Measurements from ENCODE around the gene B4GALT5.
"Not testable (repeated sequence)": the region's sequence is repeated elsewhere in the genome, so short reads cannot be mapped to it uniquely, and the experiment has no call there.

B4GALT5 gene

GRCh38 chr20:49642816-49643215 is 70.9 kb downstream of the B4GALT5 start:
- Mint-ChIP-seq H3K9me3 (no peaks in the 10 kb centered on the region), H3K4me3 (no peak overlapping the region), H3K27ac (no peak overlapping the region), H3K4me1 (no peaks in the 10 kb centered on the region), H3K27me3 (no peaks in the 10 kb centered on the region)
- ATAC-seq, result no peak
- DNase-seq, result no peak

GRCh38 chr20:49641683-49642656 is 71.7 kb downstream of the B4GALT5 start:
- H3K9me3 Mint-ChIP-seq, result no peaks in the 10 kb centered on the region

GRCh38 chr20:49637046-49637637 is 76.5 kb downstream of the B4GALT5 start:
- Mint-ChIP-seq H3K27ac (no peak overlapping the region), H3K4me1 (no peaks in the 10 kb centered on the region), H3K27me3 (no peaks in the 10 kb centered on the region), H3K9me3 (no peaks in the 10 kb centered on the region), H3K4me3 (no peak overlapping the region)
- ATAC-seq (no peak), DNase-seq (no peak)

More at GRCh38 chr20:49641683-49642656, 71.7 kb downstream of the B4GALT5 start:
- Mint-ChIP-seq H3K27ac (no peak overlapping the region), H3K4me3 (no peak overlapping the region), H3K27me3 (no peaks in the 10 kb centered on the region), H3K4me1 (no peaks in the 10 kb centered on the region)
- ATAC-seq (no peak), DNase-seq (no peak)

GRCh38 chr20:49636447-49636846 is 77.2 kb downstream of the B4GALT5 start:
- ATAC-seq (no peak), DNase-seq (no peak)
- Mint-ChIP-seq H3K27me3 (no peaks in the 10 kb centered on the region), H3K27ac (no peak overlapping the region), H3K9me3 (no peaks in the 10 kb centered on the region), H3K4me3 (no peak overlapping the region), H3K4me1 (peaks cover 3% of the 10 kb centered on the region)

GRCh38 chr20:49635866-49636265 is 77.8 kb downstream of the B4GALT5 start:
- no peak for DNase-seq
- Mint-ChIP-seq H3K4me1 (peaks cover 8% of the 10 kb centered on the region), H3K4me3 (no peak overlapping the region), H3K27ac (no peak overlapping the region), H3K27me3 (no peaks in the 10 kb centered on the region), H3K9me3 (no peaks in the 10 kb centered on the region)
- ATAC-seq, result no peak

- H3K9me3 Mint-ChIP-seq, result no peaks in the 10 kb centered on the region
- ATAC-seq, result no peak
- peaks cover 8% of the 10 kb centered on the region for H3K4me1 Mint-ChIP-seq
- DNase-seq, result no peak
- H3K27ac Mint-ChIP-seq, result no peak overlapping the region
- H3K4me3 Mint-ChIP-seq, result no peak overlapping the region
- H3K27me3 Mint-ChIP-seq, result no peaks in the 10 kb centered on the region
These were observed 78.5 kb downstream of the B4GALT5 start for GRCh38 chr20:49635166-49635565.

- H3K4me3 Mint-ChIP-seq, result no peak overlapping the region
- no peaks in the 10 kb centered on the region for H3K27me3 Mint-ChIP-seq
- peaks cover 8% of the 10 kb centered on the region for H3K4me1 Mint-ChIP-seq
- no peak overlapping the region for H3K27ac Mint-ChIP-seq
- H3K9me3 Mint-ChIP-seq, result no peaks in the 10 kb centered on the region
- no peak for ATAC-seq
- DNase-seq, result no peak
These were observed 79.6 kb downstream of the B4GALT5 start for GRCh38 chr20:49634116-49634515.

- H3K4me3 Mint-ChIP-seq, result no peak overlapping the region
- H3K27ac Mint-ChIP-seq, result no peak overlapping the region
- ATAC-seq, result no peak
- H3K4me1 Mint-ChIP-seq, result peaks cover 8% of the 10 kb centered on the region
- no peaks in the 10 kb centered on the region for H3K9me3 Mint-ChIP-seq
- no peaks in the 10 kb centered on the region for H3K27me3 Mint-ChIP-seq
- no peak for DNase-seq
These were observed 80.0 kb downstream of the B4GALT5 start for GRCh38 chr20:49633643-49634042.

GRCh38 chr20:49633023-49633422 is 80.7 kb downstream of the B4GALT5 start:
- ATAC-seq (no peak), DNase-seq (no peak)
- Mint-ChIP-seq H3K4me3 (no peak overlapping the region), H3K9me3 (no peaks in the 10 kb centered on the region), H3K27ac (no peak overlapping the region), H3K4me1 (peaks cover 8% of the 10 kb centered on the region), H3K27me3 (no peaks in the 10 kb centered on the region)

- Mint-ChIP-seq H3K4me1 (peaks cover 12% of the 10 kb centered on the region), H3K27me3 (no peaks in the 10 kb centered on the region), H3K27ac (no peak overlapping the region), H3K4me3 (no peak overlapping the region), H3K9me3 (no peaks in the 10 kb centered on the region)
- DNase-seq, result no peak
- no peak for ATAC-seq
These were observed 81.7 kb downstream of the B4GALT5 start for GRCh38 chr20:49631856-49632418.

GRCh38 chr20:49631061-49631716 is 82.5 kb downstream of the B4GALT5 start:
- Mint-ChIP-seq H3K4me3 (no peak overlapping the region), H3K4me1 (peaks cover 14% of the 10 kb centered on the region), H3K9me3 (no peaks in the 10 kb centered on the region), H3K27me3 (no peaks in the 10 kb centered on the region), H3K27ac (peak overlapping the region in 1 of 2 donors; percentile 68)
- no peak for DNase-seq
- no peak for ATAC-seq

GRCh38 chr20:49630396-49630951 is 83.2 kb downstream of the B4GALT5 start:
- H3K4me1 Mint-ChIP-seq, result peaks cover 14% of the 10 kb centered on the region

GRCh38 chr20:49629606-49630005 is 84.1 kb downstream of the B4GALT5 start:
- no peak for ATAC-seq
- peaks cover 5% of the 10 kb centered on the region for H3K27me3 Mint-ChIP-seq

More at GRCh38 chr20:49630396-49630951, 83.2 kb downstream of the B4GALT5 start:
- Mint-ChIP-seq H3K9me3 (no peaks in the 10 kb centered on the region), H3K4me3 (no peak overlapping the region), H3K27ac (peak overlapping the region in 1 of 2 donors; percentile 54), H3K27me3 (no peaks in the 10 kb centered on the region)
- DNase-seq (no peak), ATAC-seq (no peak)

GRCh38 chr20:49628280-49628679 is 85.4 kb downstream of the B4GALT5 start:
- peaks cover 14% of the 10 kb centered on the region for H3K4me1 Mint-ChIP-seq
- H3K27ac Mint-ChIP-seq, H3K9me3 Mint-ChIP-seq: not testable (repeated sequence)

More at GRCh38 chr20:49629606-49630005, 84.1 kb downstream of the B4GALT5 start:
- DNase-seq, result no peak
- peaks cover 14% of the 10 kb centered on the region for H3K4me1 Mint-ChIP-seq
- H3K9me3 Mint-ChIP-seq, result no peaks in the 10 kb centered on the region
- no peak overlapping the region for H3K4me3 Mint-ChIP-seq
- H3K27ac Mint-ChIP-seq, result no peak overlapping the region

GRCh38 chr20:49627329-49627761 is 86.3 kb downstream of the B4GALT5 start:
- no peak overlapping the region for H3K27ac Mint-ChIP-seq
- DNase-seq (no peak), ATAC-seq (no peak)
- no peaks in the 10 kb centered on the region for H3K9me3 Mint-ChIP-seq
- peaks cover 10% of the 10 kb centered on the region for H3K27me3 Mint-ChIP-seq
- peaks cover 14% of the 10 kb centered on the region for H3K4me1 Mint-ChIP-seq
- H3K4me3 Mint-ChIP-seq, result no peak overlapping the region

More at GRCh38 chr20:49628280-49628679, 85.4 kb downstream of the B4GALT5 start:
- DNase-seq, H3K4me3 Mint-ChIP-seq, H3K27me3 Mint-ChIP-seq, ATAC-seq: not testable (repeated sequence)

All from stimulated activated naive CD8-positive, alpha-beta T cell treated with anti-CD3 and anti-CD28 coated beads, Interleukin-15, amount 100 ng/mL, for 72 hours (primary cell).